ENCODE measurements around the gene TCEA2. TPM values are rescaled to one million over a fixed set of nuclear protein-coding genes. Genes with fewer than 3 reads are reported as not detected.

TCEA2 gene
- total and polyA plus RNA-seq, 2 of the 13 experiments (the other 11 are each of a cell fraction or from before 2014, with no cell fraction given): 28.1 to 33.7 TPM

DNA sequence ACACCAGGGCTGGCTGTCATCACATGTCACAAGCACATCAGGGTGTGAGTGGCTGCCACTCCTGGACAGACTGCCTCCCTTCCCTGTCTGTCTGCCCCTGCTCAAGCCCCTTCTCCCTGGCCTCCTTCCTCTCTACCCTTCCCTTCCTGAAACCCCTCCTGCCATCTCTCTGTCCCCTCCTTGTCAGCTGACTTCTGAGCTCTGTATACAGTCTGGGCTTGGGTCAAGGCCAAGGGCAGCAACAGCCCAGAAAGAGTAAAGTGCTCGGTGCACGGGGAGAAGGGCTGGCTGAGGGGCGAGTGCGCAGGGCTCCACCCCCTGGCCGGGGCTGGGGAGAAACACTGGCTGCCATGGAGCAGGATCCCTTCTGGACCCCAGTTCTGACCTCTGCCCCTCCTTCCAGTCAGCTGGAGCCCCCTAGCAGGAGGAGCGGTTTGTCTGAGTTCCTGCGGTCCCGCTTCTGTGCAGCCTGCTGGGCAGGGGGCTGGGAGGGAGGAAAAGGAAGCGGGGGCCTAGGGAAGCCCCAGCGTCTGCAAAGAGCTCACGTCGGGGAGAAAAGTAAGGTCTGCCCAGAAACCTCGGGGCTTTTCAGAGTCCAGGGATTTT is 19.2 kb downstream of the TCEA2 start (continued):
- TF ChIP-seq, protein P1, sequence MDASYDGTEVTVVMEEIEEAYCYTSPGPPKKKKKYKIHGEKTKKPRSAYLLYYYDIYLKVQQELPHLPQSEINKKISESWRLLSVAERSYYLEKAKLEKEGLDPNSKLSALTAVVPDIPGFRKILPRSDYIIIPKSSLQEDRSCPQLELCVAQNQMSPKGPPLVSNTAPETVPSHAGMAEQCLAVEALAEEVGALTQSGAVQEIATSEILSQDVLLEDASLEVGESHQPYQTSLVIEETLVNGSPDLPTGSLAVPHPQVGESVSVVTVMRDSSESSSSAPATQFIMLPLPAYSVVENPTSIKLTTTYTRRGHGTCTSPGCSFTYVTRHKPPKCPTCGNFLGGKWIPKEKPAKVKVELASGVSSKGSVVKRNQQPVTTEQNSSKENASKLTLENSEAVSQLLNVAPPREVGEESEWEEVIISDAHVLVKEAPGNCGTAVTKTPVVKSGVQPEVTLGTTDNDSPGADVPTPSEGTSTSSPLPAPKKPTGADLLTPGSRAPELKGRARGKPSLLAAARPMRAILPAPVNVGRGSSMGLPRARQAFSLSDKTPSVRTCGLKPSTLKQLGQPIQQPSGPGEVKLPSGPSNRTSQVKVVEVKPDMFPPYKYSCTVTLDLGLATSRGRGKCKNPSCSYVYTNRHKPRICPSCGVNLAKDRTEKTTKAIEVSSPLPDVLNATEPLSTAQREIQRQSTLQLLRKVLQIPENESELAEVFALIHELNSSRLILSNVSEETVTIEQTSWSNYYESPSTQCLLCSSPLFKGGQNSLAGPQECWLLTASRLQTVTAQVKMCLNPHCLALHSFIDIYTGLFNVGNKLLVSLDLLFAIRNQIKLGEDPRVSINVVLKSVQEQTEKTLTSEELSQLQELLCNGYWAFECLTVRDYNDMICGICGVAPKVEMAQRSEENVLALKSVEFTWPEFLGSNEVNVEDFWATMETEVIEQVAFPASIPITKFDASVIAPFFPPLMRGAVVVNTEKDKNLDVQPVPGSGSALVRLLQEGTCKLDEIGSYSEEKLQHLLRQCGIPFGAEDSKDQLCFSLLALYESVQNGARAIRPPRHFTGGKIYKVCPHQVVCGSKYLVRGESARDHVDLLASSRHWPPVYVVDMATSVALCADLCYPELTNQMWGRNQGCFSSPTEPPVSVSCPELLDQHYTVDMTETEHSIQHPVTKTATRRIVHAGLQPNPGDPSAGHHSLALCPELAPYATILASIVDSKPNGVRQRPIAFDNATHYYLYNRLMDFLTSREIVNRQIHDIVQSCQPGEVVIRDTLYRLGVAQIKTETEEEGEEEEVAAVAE (CRISPR knock-in tag; IDR thresholded peaks at IDR 0.05; ENCODE audit: borderline replicate concordance): 0 out of 2 replicates have a peak, but pooled peaks have one; percentile 44
- 0 out of 2 replicates have a peak, but pooled peaks have one; percentile 4 for TF ChIP-seq IRF9 (CRISPR knock-in tag; IDR thresholded peaks at IDR 0.05; ENCODE audit: borderline replicate concordance)
- no peak for TF ChIP-seq ZNF20 (CRISPR knock-in tag; IDR thresholded peaks at IDR 0.05)
- TF ChIP-seq, protein P2, sequence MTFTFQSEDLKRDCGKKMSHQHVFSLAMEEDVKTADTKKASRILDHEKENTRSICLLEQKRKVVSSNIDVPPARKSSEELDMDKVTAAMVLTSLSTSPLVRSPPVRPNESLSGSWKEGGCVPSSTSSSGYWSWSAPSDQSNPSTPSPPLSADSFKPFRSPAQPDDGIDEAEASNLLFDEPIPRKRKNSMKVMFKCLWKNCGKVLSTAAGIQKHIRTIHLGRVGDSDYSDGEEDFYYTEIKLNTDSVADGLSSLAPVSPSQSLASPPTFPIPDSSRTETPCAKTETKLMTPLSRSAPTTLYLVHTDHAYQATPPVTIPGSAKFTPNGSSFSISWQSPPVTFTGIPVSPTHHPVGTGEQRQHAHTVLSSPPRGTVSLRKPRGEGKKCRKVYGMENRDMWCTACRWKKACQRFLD (CRISPR knock-in tag; IDR thresholded peaks at IDR 0.05; ENCODE audit: borderline replicate concordance): 0 out of 2 replicates have a peak, but pooled peaks have one; percentile 48
- TF ChIP-seq NCOR1 (IDR thresholded peaks at IDR 0.05; ENCODE audit: borderline replicate concordance, low read length): peak; percentile 31; the same call in 1 of the 2 replicates
- TF ChIP-seq, protein P3, sequence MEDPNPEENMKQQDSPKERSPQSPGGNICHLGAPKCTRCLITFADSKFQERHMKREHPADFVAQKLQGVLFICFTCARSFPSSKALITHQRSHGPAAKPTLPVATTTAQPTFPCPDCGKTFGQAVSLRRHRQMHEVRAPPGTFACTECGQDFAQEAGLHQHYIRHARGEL (CRISPR knock-in tag; IDR thresholded peaks at IDR 0.05): 0 out of 2 replicates have a peak, but pooled peaks have one; percentile 21
- 0 out of 2 replicates have a peak, but pooled peaks have one; percentile 18 for TF ChIP-seq RFX5 (IDR thresholded peaks at IDR 0.05; ENCODE audit: low read depth, low read length)
- TF ChIP-seq ZNF256 (CRISPR knock-in tag; conservative IDR thresholded peaks at IDR 0.05): 0 out of 2 replicates have a peak, but pooled peaks have one; percentile 25
- 0 out of 2 replicates have a peak, but pooled peaks have one; percentile 18 for TF ChIP-seq GATAD1 (CRISPR knock-in tag; IDR thresholded peaks at IDR 0.05)
- no peak for TF ChIP-seq PAX8 (CRISPR knock-in tag; IDR thresholded peaks at IDR 0.05; ENCODE audit: borderline replicate concordance)
- 0 out of 2 replicates have a peak, but pooled peaks have one; percentile 16 for TF ChIP-seq DMAP1 (CRISPR knock-in tag; IDR thresholded peaks at IDR 0.05)
- peak; percentile 47; the same call in 1 of the 2 replicates for TF ChIP-seq ZBTB26 (CRISPR knock-in tag; IDR thresholded peaks at IDR 0.05; ENCODE audit: borderline replicate concordance)
- TF ChIP-seq EP300 (IDR thresholded peaks at IDR 0.05; ENCODE audit: low read depth in 2 of 2, low read length in 2 of 2): peak in 1 of 2 experiments; percentile 50; a peak in 1 of 4 replicates
- TF ChIP-seq EP300 (CRISPR knock-in tag; IDR thresholded peaks at IDR 0.05; ENCODE audit: borderline replicate concordance): peak; percentile 30; the same call in 1 of the 2 replicates
- peak; percentile 41; the same call in 1 of the 2 replicates for TF ChIP-seq TFDP2 (CRISPR knock-in tag; IDR thresholded peaks at IDR 0.05)
- TF ChIP-seq SOX13 (IDR thresholded peaks at IDR 0.05): no peak
- TF ChIP-seq SOX13 (CRISPR knock-in tag; conservative IDR thresholded peaks at IDR 0.05 in 1 of 2, IDR thresholded peaks at IDR 0.05 in 1 of 2): peak in 1 of 2 experiments; percentile 53; a peak in 1 of 4 replicates
